Loucy (cell line): ENCODE measurements around the gene ANKRD45.
"Not testable (repeated sequence)": the region's sequence is repeated elsewhere in the genome, so short reads cannot be mapped to it uniquely, and the experiment has no call there.

Source experiments
- H2AFZ ChIP-seq: fragments of 200-600 bp; sonication (generic); 2 replicates; pipeline ENCODE4 v1.6.0; 2016; ENCODE audit warnings: antibody characterized with exemption, mild to moderate bottlenecking, low read length, moderate library complexity
- H3F3A ChIP-seq: fragments of 200-600 bp; 2 replicates; pipeline ENCODE4 v1.6.0; 2016; ENCODE audit warnings: antibody characterized with exemption, low read depth, mild to moderate bottlenecking
- H3K27me3 ChIP-seq: fragments of 200-600 bp; sonication (generic); 2 replicates; pipeline ENCODE4 v1.6.1; 2014; ENCODE audit warnings: low read length, mild to moderate bottlenecking; ENCODE audit not compliant: insufficient read depth, poor library complexity, severe bottlenecking
- H3K36me3 ChIP-seq: fragments of 200-600 bp; sonication (generic); 2 replicates; pipeline ENCODE4 v1.6.1; 2016; ENCODE audit warnings: low read length; ENCODE audit not compliant: insufficient read depth
- H3K4me1 ChIP-seq: fragments of 200-600 bp; sonication (generic); 2 replicates; pipeline ENCODE4 v1.5.1; 2014; ENCODE audit warnings: low read length, mild to moderate bottlenecking; ENCODE audit not compliant: insufficient read depth, poor library complexity, severe bottlenecking
- H3K4me2 ChIP-seq: fragments of 200-600 bp; sonication (generic); 2 replicates; pipeline ENCODE4 v1.6.0; 2014; ENCODE audit warnings: antibody characterized with exemption, low read length, low read depth, mild to moderate bottlenecking; ENCODE audit not compliant: poor library complexity, severe bottlenecking
- H3K4me3 ChIP-seq: fragments of 200-600 bp; sonication (generic); 2 replicates; pipeline ENCODE4 v1.5.1; 2014; ENCODE audit warnings: low read length, mild to moderate bottlenecking, mixed read lengths; ENCODE audit not compliant: poor library complexity, severe bottlenecking
- H3K79me2 ChIP-seq: fragments of 200-600 bp; sonication (generic); 2 replicates; pipeline ENCODE4 v1.6.1; 2014; ENCODE audit warnings: low read length; ENCODE audit not compliant: insufficient read depth
- H3K9ac ChIP-seq: fragments of 200-600 bp; sonication (generic); 2 replicates; pipeline ENCODE4 v1.6.0; 2014; ENCODE audit warnings: mild to moderate bottlenecking, low read depth, low read length, moderate library complexity; ENCODE audit not compliant: poor library complexity, severe bottlenecking
- H3K9me2 ChIP-seq: fragments of 200-600 bp; sonication (generic); replicated peaks from 2 replicates; pipeline ENCODE4 v1.6.1; 2016; ENCODE audit warnings: low read depth, low read length, mixed read lengths
- H3K9me3 ChIP-seq: fragments of 200-600 bp; sonication (generic); 2 replicates; pipeline ENCODE4 v1.6.1; 2014; ENCODE audit warnings: mild to moderate bottlenecking, antibody characterized with exemption, low read length, low read depth; ENCODE audit not compliant: insufficient read depth
- H4K20me1 ChIP-seq: fragments of 200-600 bp; sonication (generic); 2 replicates; pipeline ENCODE4 v1.6.0; 2014; ENCODE audit warnings: antibody characterized with exemption, low read length, mild to moderate bottlenecking; ENCODE audit not compliant: insufficient read depth, poor library complexity, severe bottlenecking
- EZH2phosphoT487 ChIP-seq: fragments of 200-600 bp; IDR thresholded peaks from 2 replicates; pipeline ENCODE4 v1.6.1; 2018; ENCODE audit warnings: antibody characterized with exemption, mild to moderate bottlenecking, moderate library complexity, borderline replicate concordance
- TF ChIP-seq, protein P1 (sequence below): fragments of 200-600 bp; sonication (generic); conservative IDR thresholded peaks from 2 replicates; pipeline ENCODE4 v1.5.1; 2014; ENCODE audit warnings: mild to moderate bottlenecking, antibody characterized with exemption, low read length

The ANKRD45 gene

DNA sequence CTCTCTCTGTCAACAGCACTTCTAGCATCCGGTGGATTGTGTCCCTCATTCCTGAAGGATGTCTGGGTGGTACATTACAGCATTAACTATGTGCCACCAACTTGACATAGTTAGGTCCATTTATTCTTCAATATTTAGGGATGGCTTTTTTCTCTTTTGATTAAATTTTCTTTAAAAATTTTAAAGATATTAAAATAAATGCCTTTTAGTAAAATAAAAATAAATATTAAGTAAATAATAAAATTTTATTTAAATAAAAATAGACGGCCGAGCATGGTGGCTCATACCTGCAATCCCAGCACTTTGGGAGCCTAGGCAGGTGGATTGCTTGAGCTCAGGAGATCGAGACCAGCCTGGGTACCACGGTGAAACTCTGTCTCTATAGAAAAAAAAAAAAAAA, 35.5 kb upstream of the ANKRD45 start:
- Histone ChIP-seq H3K4me3 (no peak overlapping the region), H3K4me2 (no peak overlapping the region), H3F3A (no peaks in the 10 kb centered on the region), H3K9me3 (no peaks in the 10 kb centered on the region), H3K9ac (no peak overlapping the region), H3K9me2 (no peaks in the 10 kb centered on the region), H3K79me2 (no peaks in the 10 kb centered on the region), H2AFZ (no peak overlapping the region), H3K4me1 (no peaks in the 10 kb centered on the region), H4K20me1 (no peaks in the 10 kb centered on the region), H3K36me3 (no peaks in the 10 kb centered on the region), H3K27me3 (peaks cover 53% of the 10 kb centered on the region)
- TF ChIP-seq, protein P1, sequence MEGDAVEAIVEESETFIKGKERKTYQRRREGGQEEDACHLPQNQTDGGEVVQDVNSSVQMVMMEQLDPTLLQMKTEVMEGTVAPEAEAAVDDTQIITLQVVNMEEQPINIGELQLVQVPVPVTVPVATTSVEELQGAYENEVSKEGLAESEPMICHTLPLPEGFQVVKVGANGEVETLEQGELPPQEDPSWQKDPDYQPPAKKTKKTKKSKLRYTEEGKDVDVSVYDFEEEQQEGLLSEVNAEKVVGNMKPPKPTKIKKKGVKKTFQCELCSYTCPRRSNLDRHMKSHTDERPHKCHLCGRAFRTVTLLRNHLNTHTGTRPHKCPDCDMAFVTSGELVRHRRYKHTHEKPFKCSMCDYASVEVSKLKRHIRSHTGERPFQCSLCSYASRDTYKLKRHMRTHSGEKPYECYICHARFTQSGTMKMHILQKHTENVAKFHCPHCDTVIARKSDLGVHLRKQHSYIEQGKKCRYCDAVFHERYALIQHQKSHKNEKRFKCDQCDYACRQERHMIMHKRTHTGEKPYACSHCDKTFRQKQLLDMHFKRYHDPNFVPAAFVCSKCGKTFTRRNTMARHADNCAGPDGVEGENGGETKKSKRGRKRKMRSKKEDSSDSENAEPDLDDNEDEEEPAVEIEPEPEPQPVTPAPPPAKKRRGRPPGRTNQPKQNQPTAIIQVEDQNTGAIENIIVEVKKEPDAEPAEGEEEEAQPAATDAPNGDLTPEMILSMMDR: no peak
- no peak for TF ChIP-seq EZH2phosphoT487

DNA sequence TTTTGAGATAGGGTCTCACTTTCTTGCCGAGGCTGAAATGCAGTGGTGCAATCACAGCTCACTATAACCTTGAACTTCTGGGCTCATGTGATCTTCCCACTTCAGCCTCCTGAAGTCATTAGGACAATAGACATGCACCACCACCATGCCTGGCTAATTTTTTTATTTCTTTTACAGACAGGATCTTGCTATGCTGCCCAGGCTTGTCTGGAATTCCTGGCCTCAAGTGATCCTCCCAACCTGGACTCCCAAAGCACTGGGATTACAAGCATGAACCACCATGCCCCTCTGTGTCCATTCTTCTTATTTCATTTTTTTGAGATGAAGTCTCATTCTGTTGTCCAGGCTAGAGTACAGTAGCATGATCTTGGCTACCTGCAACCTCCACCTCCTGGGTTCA, 33.1 kb upstream of the ANKRD45 start:
- no peaks in the 10 kb centered on the region for H3K4me1 ChIP-seq
- no peaks in the 10 kb centered on the region for H3K36me3 ChIP-seq
- TF ChIP-seq, protein P1: no peak
- no peak for TF ChIP-seq EZH2phosphoT487
- no peaks in the 10 kb centered on the region for H3K79me2 ChIP-seq
- no peaks in the 10 kb centered on the region for H3K9me3 ChIP-seq
- H3K9me2 ChIP-seq: no peaks in the 10 kb centered on the region
- H2AFZ ChIP-seq: no peak overlapping the region
- H4K20me1 ChIP-seq: no peaks in the 10 kb centered on the region
- H3F3A ChIP-seq: no peaks in the 10 kb centered on the region
- H3K9ac ChIP-seq: no peak overlapping the region
- H3K4me2 ChIP-seq: no peak overlapping the region
- no peak overlapping the region for H3K4me3 ChIP-seq
- peaks cover 30% of the 10 kb centered on the region for H3K27me3 ChIP-seq

DNA sequence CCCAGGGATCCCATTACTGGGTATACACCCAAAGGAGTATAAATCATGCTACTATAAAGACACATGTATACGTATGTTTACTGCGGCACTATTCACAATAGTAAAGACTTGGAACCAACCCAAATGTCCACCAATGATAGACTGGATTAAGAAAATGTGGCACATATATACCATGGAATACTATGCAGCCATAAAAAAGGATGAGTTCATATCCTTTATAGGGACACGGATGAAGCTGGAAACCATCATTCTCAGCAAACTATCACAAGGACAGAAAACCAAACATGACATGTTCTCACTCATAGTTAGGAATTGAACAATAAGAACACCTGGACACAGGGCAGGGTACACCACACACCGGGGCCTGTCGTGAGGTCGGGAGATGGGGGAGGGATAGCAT, 31.6 kb upstream of the ANKRD45 start:
- H3K4me3 ChIP-seq, H3K4me1 ChIP-seq, H3K9me2 ChIP-seq, H3F3A ChIP-seq, H4K20me1 ChIP-seq, H3K9me3 ChIP-seq, H2AFZ ChIP-seq, H3K36me3 ChIP-seq, H3K9ac ChIP-seq, H3K79me2 ChIP-seq, H3K4me2 ChIP-seq: not testable (repeated sequence)
- H3K27me3 ChIP-seq: peaks cover 16% of the 10 kb centered on the region

DNA sequence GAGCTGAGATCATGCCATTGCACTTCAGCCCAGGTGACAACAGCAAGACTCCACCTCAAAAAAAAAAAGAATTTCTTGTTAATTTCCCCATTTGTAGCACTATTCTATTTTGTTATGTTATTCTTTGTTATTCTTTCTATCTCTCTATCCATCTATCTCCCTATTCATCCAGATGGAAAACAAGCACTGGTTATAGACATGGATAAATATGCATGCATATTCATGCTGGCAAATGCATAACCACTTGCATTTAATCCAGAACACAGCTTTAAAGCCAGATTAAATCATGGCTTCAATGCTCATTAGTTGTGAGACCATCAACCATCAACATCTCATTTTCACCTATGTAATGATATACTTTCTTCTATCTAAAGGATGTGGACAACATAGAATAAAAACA, 23.6 kb upstream of the ANKRD45 start:
- Histone ChIP-seq H3K9me3 (no peaks in the 10 kb centered on the region), H3K27me3 (no peaks in the 10 kb centered on the region), H2AFZ (no peak overlapping the region), H3K79me2 (no peaks in the 10 kb centered on the region), H3K4me1 (no peaks in the 10 kb centered on the region), H4K20me1 (no peaks in the 10 kb centered on the region), H3K9me2 (no peaks in the 10 kb centered on the region), H3K4me2 (no peak overlapping the region), H3K4me3 (no peak overlapping the region), H3F3A (no peaks in the 10 kb centered on the region), H3K9ac (no peak overlapping the region), H3K36me3 (no peaks in the 10 kb centered on the region)
- TF ChIP-seq EZH2phosphoT487: no peak
- TF ChIP-seq, protein P1: no peak
